ENCODE data around the gene ARHGAP15.

DNA sequence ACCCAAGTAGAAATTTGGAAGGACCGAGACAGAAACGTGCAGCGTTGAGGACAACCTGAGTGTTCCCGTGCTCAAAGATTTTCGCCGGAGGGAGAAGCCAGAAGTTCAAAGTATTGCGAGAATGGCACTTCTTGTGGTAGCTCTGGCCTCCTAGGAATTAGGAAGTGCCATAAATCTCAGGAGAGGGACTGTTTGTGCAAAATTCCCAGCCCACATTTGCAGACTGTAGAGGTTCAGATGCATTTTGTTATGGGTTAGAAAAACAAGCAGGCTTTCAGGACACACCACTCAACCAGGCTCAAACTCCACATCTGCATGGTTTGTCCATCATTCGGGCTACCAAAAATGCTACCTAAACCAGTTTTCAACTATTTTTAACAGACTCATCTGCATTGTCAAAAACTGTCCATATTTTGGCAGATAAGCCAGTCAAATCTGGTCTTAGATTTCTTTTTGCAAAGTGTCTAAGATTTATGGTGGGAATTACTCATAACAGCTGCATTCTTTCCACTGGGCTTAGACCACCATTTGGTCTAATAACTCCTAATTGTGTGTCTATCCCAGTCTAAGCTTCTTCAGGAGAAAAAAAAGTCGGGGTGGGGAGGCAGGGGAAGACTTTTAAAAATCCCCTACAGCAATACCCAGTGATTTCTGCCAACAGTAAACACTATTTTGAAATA is 422.9 kb downstream of the ARHGAP15 start:
- TF ChIP-seq TAF1 (IDR thresholded peaks at IDR 0.05; ENCODE audit: low read depth): no peak
- TF ChIP-seq RAD21 (IDR thresholded peaks at IDR 0.05; ENCODE audit: low read depth): no peak

Measured in Ishikawa (cell line).